GM18861 (cell line): ENCODE measurements around the gene SEC14L1.
"Not testable (repeated sequence)": the region's sequence is repeated elsewhere in the genome, so short reads cannot be mapped to it uniquely, and the experiment has no call there.

ENCODE experiments used
- ATAC-seq: cut with Tn5 transposase; IDR thresholded peaks from one replicate; pipeline ENCODE4 v1.9.1; 2021; ENCODE audit not compliant: unreplicated experiment

Gene SEC14L1

GRCh38 chr17:77140166-77140877, 447 bp upstream of the SEC14L1 start:
- peak; percentile 61 for ATAC-seq

- ATAC-seq, result no peak
Measured at GRCh38 chr17:77141846-77142449, 1.2 kb downstream of the SEC14L1 start.

GRCh38 chr17:77142689-77143088, 1.9 kb downstream of the SEC14L1 start:
- ATAC-seq, result no peak

GRCh38 chr17:77143306-77143705, 2.5 kb downstream of the SEC14L1 start:
- ATAC-seq, result no peak

- ATAC-seq, result no peak
Measured at GRCh38 chr17:77144227-77144626, 3.5 kb downstream of the SEC14L1 start.

GRCh38 chr17:77145224-77145611, 4.4 kb downstream of the SEC14L1 start:
- ATAC-seq, result no peak

GRCh38 chr17:77145612-77146245, 5.0 kb downstream of the SEC14L1 start:
- ATAC-seq, result no peak

GRCh38 chr17:77146246-77146632, 5.5 kb downstream of the SEC14L1 start:
- no peak for ATAC-seq

- no peak for ATAC-seq
Measured at GRCh38 chr17:77146882-77147281, 6.1 kb downstream of the SEC14L1 start.

- ATAC-seq, result no peak
Measured at GRCh38 chr17:77147357-77147801, 6.6 kb downstream of the SEC14L1 start.

- no peak for ATAC-seq
Measured at GRCh38 chr17:77148077-77148939, 7.5 kb downstream of the SEC14L1 start.

- no peak for ATAC-seq
Measured at GRCh38 chr17:77148940-77149510, 8.3 kb downstream of the SEC14L1 start.

GRCh38 chr17:77150196-77150595, 9.4 kb downstream of the SEC14L1 start:
- ATAC-seq, result no peak

- no peak for ATAC-seq
Measured at GRCh38 chr17:77151186-77151585, 10.4 kb downstream of the SEC14L1 start.

GRCh38 chr17:77152056-77152455, 11.3 kb downstream of the SEC14L1 start:
- not testable (repeated sequence) for ATAC-seq

GRCh38 chr17:77153472-77153871, 12.7 kb downstream of the SEC14L1 start:
- no peak for ATAC-seq

- ATAC-seq, result no peak
Measured at GRCh38 chr17:77153999-77154586, 13.3 kb downstream of the SEC14L1 start.

- ATAC-seq, result no peak
Measured at GRCh38 chr17:77155125-77155524, 14.4 kb downstream of the SEC14L1 start.

- not testable (repeated sequence) for ATAC-seq
Measured at GRCh38 chr17:77157766-77158165, 17.0 kb downstream of the SEC14L1 start.

GRCh38 chr17:77160091-77160874, 19.5 kb downstream of the SEC14L1 start:
- no peak for ATAC-seq
